GM19372 (cell line): Measurements from ENCODE around the gene AMER2.

ENCODE experiments used
- ATAC-seq: cut with Tn5 transposase; IDR thresholded peaks from one replicate; pipeline ENCODE4 v1.9.1; 2021; ENCODE audit warnings: mild to moderate bottlenecking, low read depth, moderate library complexity; ENCODE audit not compliant: unreplicated experiment

Gene AMER2

GRCh38 chr13:25187596-25187995, 15.5 kb upstream of the AMER2 start:
- no peak for ATAC-seq

- no peak for ATAC-seq
These were observed 14.1 kb upstream of the AMER2 start for GRCh38 chr13:25186187-25186586.

GRCh38 chr13:25181597-25181996, 9.5 kb upstream of the AMER2 start:
- peak; percentile 35 for ATAC-seq

- peak; percentile 66 for ATAC-seq
These were observed 8.9 kb upstream of the AMER2 start for GRCh38 chr13:25180775-25181537.

- ATAC-seq: no peak
These were observed 8.0 kb upstream of the AMER2 start for GRCh38 chr13:25179832-25180774.

GRCh38 chr13:25179011-25179410, 6.9 kb upstream of the AMER2 start:
- no peak for ATAC-seq

GRCh38 chr13:25178070-25178469, 6.0 kb upstream of the AMER2 start:
- ATAC-seq: no peak

GRCh38 chr13:25177636-25178035, 5.5 kb upstream of the AMER2 start:
- ATAC-seq: no peak

- no peak for ATAC-seq
These were observed 4.9 kb upstream of the AMER2 start for GRCh38 chr13:25177012-25177411.

GRCh38 chr13:25175431-25175830, 3.3 kb upstream of the AMER2 start:
- no peak for ATAC-seq

GRCh38 chr13:25175026-25175425, 2.9 kb upstream of the AMER2 start:
- no peak for ATAC-seq

GRCh38 chr13:25174304-25174703, 2.2 kb upstream of the AMER2 start:
- no peak for ATAC-seq

GRCh38 chr13:25172303-25172630, 179 bp upstream of the AMER2 start:
- ATAC-seq: no peak

- no peak for ATAC-seq
These were observed 945 bp downstream of the AMER2 start for GRCh38 chr13:25171170-25171516.

GRCh38 chr13:25170554-25171111, 1.5 kb downstream of the AMER2 start:
- ATAC-seq: no peak

- no peak for ATAC-seq
These were observed 2.0 kb downstream of the AMER2 start for GRCh38 chr13:25169951-25170553.

GRCh38 chr13:25169356-25169755, 2.7 kb downstream of the AMER2 start:
- no peak for ATAC-seq

GRCh38 chr13:25168790-25169189, 3.3 kb downstream of the AMER2 start:
- ATAC-seq: no peak

- no peak for ATAC-seq
These were observed 4.5 kb downstream of the AMER2 start for GRCh38 chr13:25167382-25168174.

GRCh38 chr13:25166306-25166705, 5.8 kb downstream of the AMER2 start:
- ATAC-seq: no peak
